Natural killer cell (primary cell): Measurements from ENCODE around the gene ITM2C. TPM values are rescaled to one million over a fixed set of nuclear protein-coding genes. Genes with fewer than 3 reads are reported as not detected.

Experiments used
- ATAC-seq, 3 donors: fragments of 150-1000 bp in 2 of 3; fragments of 200-7000 bp in 1 of 3; cut with Tn5 transposase; 1 replicate in 1 of 3; 2 replicates in 2 of 3; pipeline ENCODE4 v1.10.0; 2021; ENCODE audit warnings: mild to moderate bottlenecking in 2 of 3, moderate library complexity in 2 of 3
- DNase-seq, 2 donors: peaks; one replicate each; pipeline versions ENCODE4 v3.0.0 to v3.0.0-alpha.2; 2013 to 2021; ENCODE audit warnings: mixed read lengths in 1 of 2
- H3K27ac ChIP-seq: one replicate; pipeline ENCODE4 v1.5.1; 2013; ENCODE audit warnings: mild to moderate bottlenecking, low read length
- H3K27me3 ChIP-seq: one replicate; pipeline ENCODE4 v1.6.1; 2013; ENCODE audit warnings: low read length; ENCODE audit not compliant: control insufficient read depth, insufficient read depth
- H3K36me3 ChIP-seq: one replicate; pipeline ENCODE4 v1.6.1; 2013; ENCODE audit warnings: low read length; ENCODE audit not compliant: control insufficient read depth, insufficient read depth
- H3K4me1 ChIP-seq: one replicate; pipeline ENCODE4 v1.6.1; 2013; ENCODE audit warnings: low read length; ENCODE audit not compliant: control insufficient read depth, insufficient read depth
- H3K4me3 ChIP-seq: one replicate; pipeline ENCODE4 v1.5.1; 2013; ENCODE audit warnings: low read length
- H3K9me3 ChIP-seq: one replicate; pipeline ENCODE4 v1.6.1; 2013; ENCODE audit warnings: low read length; ENCODE audit not compliant: control insufficient read depth, insufficient read depth
- H3K27ac Mint-ChIP-seq, 2 donors: one replicate each; pipeline ENCODE4 v1.8.0; 2022; ENCODE audit warnings: mild to moderate bottlenecking in 2 of 2, mixed read lengths in 2 of 2, moderate library complexity in 1 of 2
- H3K27me3 Mint-ChIP-seq, 2 donors: one replicate each; pipeline ENCODE4 v1.8.0; 2022; ENCODE audit warnings: low read depth in 2 of 2, mixed read lengths in 2 of 2
- H3K36me3 Mint-ChIP-seq: one replicate; pipeline ENCODE4 v1.8.0; 2022; ENCODE audit warnings: mixed read lengths
- H3K4me1 Mint-ChIP-seq, 2 donors: one replicate each; pipeline ENCODE4 v1.8.0; 2022; ENCODE audit warnings: mixed read lengths in 2 of 2
- H3K4me3 Mint-ChIP-seq: one replicate; pipeline ENCODE4 v1.8.0; 2022; ENCODE audit warnings: mild to moderate bottlenecking, moderate library complexity, mixed read lengths
- H3K9me3 Mint-ChIP-seq, 2 donors: one replicate each; pipeline ENCODE4 v1.8.0; 2022; ENCODE audit warnings: mixed read lengths in 2 of 2
- CTCF ChIP-seq: fragments of 200-600 bp; IDR thresholded peaks from one replicate; pipeline ENCODE4 v1.8.0; 2022; ENCODE audit warnings: antibody characterized with exemption
- WGBS: methylation state at CpG from one replicate; pipeline ENCODE4 v1.1.7; 2013; ENCODE audit warnings: missing lambda C conversion rate; ENCODE audit not compliant: insufficient coverage; 5-methylcytosine and 5-hydroxymethylcytosine counted together
- intact Hi-C: fragments of 100-400 bp; cut with micrococcal nuclease; formaldehyde crosslinking; loops from one replicate; pipeline ENCODE4 v1.14.2; 2022
- total RNA-seq, 4 donors: library from RNA; stranded (reverse); fragments of 120-200 nt in 1 of 4; gene quantifications; one replicate each; pipeline versions ENCODE4 v1.2.3 to v1.2.4, GENCODE V29; 2013 to 2022

ITM2C gene
- total RNA-seq, 3 donors from 2014 or later (not counting 1 experiment from before 2014, with no cell fraction given), result 4.7 to 36.3 (median 5.1) TPM

- H3K36me3 ChIP-seq, result no peaks in the 10 kb centered on the region
- WGBS, result 92% methylated on average over 19 of the region's 19 CpGs
- H3K4me3 ChIP-seq, result no peak overlapping the region
- ATAC-seq (no peak), DNase-seq (peak in 1 of 2 donors; percentile 13)
- H3K27ac ChIP-seq, result no peak overlapping the region
- Mint-ChIP-seq H3K4me3 (no peak overlapping the region), H3K27ac (no peak overlapping the region), H3K27me3 (peaks cover 56 to 67% of the 10 kb centered on the region in 2 donors), H3K4me1 (no peaks in the 10 kb centered on the region), H3K36me3 (no peaks in the 10 kb centered on the region), H3K9me3 (no peaks in the 10 kb centered on the region)
- intact Hi-C loops, result no loop called here
- TF ChIP-seq CTCF, result no peak
- peaks cover 4% of the 10 kb centered on the region for H3K4me1 ChIP-seq
- no peaks in the 10 kb centered on the region for H3K9me3 ChIP-seq
- H3K27me3 ChIP-seq, result peaks cover 6% of the 10 kb centered on the region
Observed at GRCh38 chr2:230903231-230904150, 38.7 kb downstream of the ITM2C start.

- no peak overlapping the region for H3K4me3 ChIP-seq
- Mint-ChIP-seq H3K9me3 (no peaks in the 10 kb centered on the region), H3K4me1 (no peaks in the 10 kb centered on the region), H3K27ac (no peak overlapping the region), H3K36me3 (no peaks in the 10 kb centered on the region), H3K27me3 (peaks cover 57 to 68% of the 10 kb centered on the region in 2 donors), H3K4me3 (no peak overlapping the region)
- TF ChIP-seq CTCF, result no peak
- peaks cover 4% of the 10 kb centered on the region for H3K4me1 ChIP-seq
- intact Hi-C loops, result no loop called here
- no peak for ATAC-seq
- WGBS, result 87% methylated on average over 15 of the region's 15 CpGs
- peak in 1 of 2 donors; percentile 10 for DNase-seq
- H3K27me3 ChIP-seq, result no peaks in the 10 kb centered on the region
- no peaks in the 10 kb centered on the region for H3K36me3 ChIP-seq
- no peak overlapping the region for H3K27ac ChIP-seq
- no peaks in the 10 kb centered on the region for H3K9me3 ChIP-seq
Observed at GRCh38 chr2:230904856-230905447, 40.2 kb downstream of the ITM2C start.

GRCh38 chr2:230905448-230906421 is 41.0 kb downstream of the ITM2C start:
- intact Hi-C loops, result no loop called here
- Histone ChIP-seq H3K27me3 (no peaks in the 10 kb centered on the region), H3K4me3 (no peak overlapping the region), H3K36me3 (no peaks in the 10 kb centered on the region), H3K9me3 (no peaks in the 10 kb centered on the region), H3K4me1 (peaks cover 4% of the 10 kb centered on the region), H3K27ac (no peak overlapping the region)
- no peaks in the 10 kb centered on the region for H3K36me3 Mint-ChIP-seq
- no peak for TF ChIP-seq CTCF
- no peak overlapping the region for H3K4me3 Mint-ChIP-seq
- no peaks in the 10 kb centered on the region for H3K4me1 Mint-ChIP-seq
- WGBS, result 57% methylated on average over 17 of the region's 18 CpGs
- peaks cover 59 to 68% of the 10 kb centered on the region in 2 donors for H3K27me3 Mint-ChIP-seq
- no peaks in the 10 kb centered on the region for H3K9me3 Mint-ChIP-seq
- H3K27ac Mint-ChIP-seq, result no peak overlapping the region
- DNase-seq (peak; percentile 14 to 84), ATAC-seq (peak in 1 of 3 donors; percentile 31)
